ACHN (cell line): ENCODE measurements around the gene BLOC1S1.

Experiments used
- DNase-seq: peaks from one replicate; pipeline ENCODE4 v3.0.0-alpha.2; 2015
- in situ Hi-C: cut with HindIII; loops from 2 replicates; pipeline ENCODE4 v1.10.0; 2017; ENCODE audit warnings: low sequenced_read_pairs, low pct_ligation_motif_present, low pct_unique_long_range_greater_than_20kb

Gene BLOC1S1

GRCh38 chr12:55693323-55694187, 22.3 kb upstream of the BLOC1S1 start:
- DNase-seq, result no peak
- in situ Hi-C loops, result no loop called here

GRCh38 chr12:55694188-55694515, 21.7 kb upstream of the BLOC1S1 start:
- no peak for DNase-seq
- in situ Hi-C loops, result no loop called here

GRCh38 chr12:55694651-55695050, 21.2 kb upstream of the BLOC1S1 start:
- DNase-seq, result no peak
- in situ Hi-C loops, result no loop called here

GRCh38 chr12:55695349-55695748, 20.5 kb upstream of the BLOC1S1 start:
- in situ Hi-C loops, result no loop called here

GRCh38 chr12:55696141-55696540, 19.7 kb upstream of the BLOC1S1 start:
- DNase-seq, result no peak
- in situ Hi-C loops, result no loop called here

More at GRCh38 chr12:55695349-55695748, 20.5 kb upstream of the BLOC1S1 start:
- DNase-seq, result no peak

GRCh38 chr12:55696796-55697462, 18.9 kb upstream of the BLOC1S1 start:
- in situ Hi-C loops, result no loop called here
- no peak for DNase-seq

GRCh38 chr12:55697686-55698085, 18.2 kb upstream of the BLOC1S1 start:
- no peak for DNase-seq
- in situ Hi-C loops, result no loop called here

- in situ Hi-C loops, result no loop called here
- DNase-seq, result no peak
Observed at GRCh38 chr12:55698241-55698955, 17.4 kb upstream of the BLOC1S1 start.

- in situ Hi-C loops, result no loop called here
- no peak for DNase-seq
Observed at GRCh38 chr12:55698965-55699364, 16.9 kb upstream of the BLOC1S1 start.

GRCh38 chr12:55699471-55700055, 16.3 kb upstream of the BLOC1S1 start:
- no peak for DNase-seq
- in situ Hi-C loops, result no loop called here

- in situ Hi-C loops, result no loop called here
- DNase-seq, result no peak
Observed at GRCh38 chr12:55700255-55701018, 15.4 kb upstream of the BLOC1S1 start.

- in situ Hi-C loops, result no loop called here
- no peak for DNase-seq
Observed at GRCh38 chr12:55702861-55703260, 13.0 kb upstream of the BLOC1S1 start.

- no peak for DNase-seq
- in situ Hi-C loops, result no loop called here
Observed at GRCh38 chr12:55703288-55703687, 12.6 kb upstream of the BLOC1S1 start.

GRCh38 chr12:55703901-55704761, 11.7 kb upstream of the BLOC1S1 start:
- in situ Hi-C loops, result no loop called here
- DNase-seq, result no peak

GRCh38 chr12:55704824-55705718, 10.8 kb upstream of the BLOC1S1 start:
- DNase-seq, result no peak
- in situ Hi-C loops, result no loop called here

GRCh38 chr12:55705782-55706402, 10.0 kb upstream of the BLOC1S1 start:
- in situ Hi-C loops, result no loop called here
- peak; percentile 46 for DNase-seq
